T-helper 2 cell treated with Interferon-gamma antibody and Interleukin-4, amounts not matched to agents 100 ng/mL and 5 ng/mL, for 36 hours (primary cell): Measurements from ENCODE around the gene ME2. TPM values are rescaled to one million over a fixed set of nuclear protein-coding genes. Genes with fewer than 3 reads are reported as not detected.
"Not testable (repeated sequence)": the region's sequence is repeated elsewhere in the genome, so short reads cannot be mapped to it uniquely, and the experiment has no call there.

Experiments used
- intact Hi-C: fragments of 100-400 bp; cut with micrococcal nuclease; formaldehyde crosslinking; loops from one replicate; pipeline ENCODE4 v1.15.1; 2023
- total RNA-seq: library from RNA; stranded (reverse); gene quantifications from 2 replicates; pipeline ENCODE4 v1.2.3, GENCODE V29; 2022

ME2 gene
- total RNA-seq, 1 donor from 2014 or later: 94.4 TPM

DNA sequence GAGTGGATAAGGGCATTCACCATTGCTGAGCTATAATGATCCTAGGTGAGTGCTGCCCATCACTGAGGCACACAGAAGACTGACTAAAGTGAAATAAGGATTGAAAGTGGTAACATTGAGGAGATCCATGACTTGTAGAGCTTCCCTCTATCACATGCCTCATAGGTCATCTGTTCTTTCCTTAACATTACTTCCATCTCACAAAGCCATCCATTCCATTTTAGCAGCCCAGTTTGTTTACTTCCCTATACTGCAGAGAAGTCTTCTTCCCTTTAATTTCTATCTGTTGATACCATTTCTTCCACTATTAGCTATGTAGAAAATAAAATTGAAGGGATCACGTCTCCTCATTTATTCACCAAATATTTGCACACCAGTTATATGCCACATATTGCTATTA is 32.1 kb downstream of the ME2 start:
- intact Hi-C loops: no loop called here

DNA sequence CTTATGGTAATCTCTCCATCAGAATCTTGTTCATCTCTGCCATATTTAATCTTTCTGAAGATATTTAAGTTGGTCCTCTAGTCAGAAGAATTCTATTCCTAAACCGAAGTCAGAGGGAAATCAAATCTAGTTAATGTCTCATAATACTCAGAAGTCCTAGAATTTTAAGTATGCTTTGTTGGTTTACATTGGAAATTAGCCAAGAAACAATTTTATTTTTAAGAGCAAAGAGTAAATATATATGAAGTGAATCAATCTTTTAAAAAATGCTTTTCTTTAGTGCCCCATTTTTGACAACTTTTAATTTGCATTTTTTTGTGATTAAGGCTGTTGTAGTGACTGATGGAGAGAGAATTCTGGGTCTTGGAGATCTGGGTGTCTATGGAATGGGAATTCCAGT is 38.1 kb downstream of the ME2 start:
- intact Hi-C loops: loop anchor here (5.0 kb wide), 1 partner anchor 40 kb away; the partner anchor contains the start of gene ME2

DNA sequence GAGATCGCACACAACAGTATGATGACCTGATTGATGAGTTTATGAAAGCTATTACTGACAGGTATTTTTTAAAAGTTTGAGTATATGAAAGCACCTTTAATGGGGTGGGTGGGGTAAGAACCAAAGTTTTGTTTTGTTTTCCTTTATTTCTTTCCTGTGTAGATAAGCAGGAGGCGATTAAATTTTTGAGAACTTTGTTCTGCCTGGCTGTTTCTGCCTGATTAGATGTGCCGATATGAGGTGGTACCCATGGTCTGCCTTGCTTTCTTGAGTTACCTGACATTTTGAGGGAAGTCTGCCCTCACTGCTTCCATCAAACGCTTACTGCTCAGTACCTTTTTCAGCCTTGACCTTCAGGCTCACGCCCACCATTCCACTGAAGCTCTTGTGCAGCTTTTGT is 39.2 kb downstream of the ME2 start:
- intact Hi-C loops: loop anchor here (5.0 kb wide), 1 partner anchor 41 kb away; the partner anchor contains the start of gene ME2

DNA sequence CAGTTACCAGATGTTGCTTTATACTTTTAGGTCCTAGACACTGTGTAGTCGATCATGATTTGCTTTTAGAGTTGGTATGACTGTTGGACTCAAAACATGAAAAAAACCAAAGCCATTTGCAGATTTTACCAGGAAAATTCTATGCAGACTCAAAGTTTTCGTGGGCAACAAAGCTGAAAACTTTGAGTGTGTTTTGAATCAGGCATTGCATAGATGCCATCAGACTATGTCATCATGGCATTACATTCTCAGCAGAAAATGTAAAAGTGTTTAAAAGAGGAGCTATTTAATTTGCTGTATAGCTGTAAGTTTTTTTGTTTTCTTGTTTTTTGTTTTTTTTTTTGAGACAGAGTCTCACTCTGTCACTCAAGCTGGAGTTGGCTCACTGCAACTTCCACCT is 45.5 kb downstream of the ME2 start:
- intact Hi-C loops: no loop called here

DNA sequence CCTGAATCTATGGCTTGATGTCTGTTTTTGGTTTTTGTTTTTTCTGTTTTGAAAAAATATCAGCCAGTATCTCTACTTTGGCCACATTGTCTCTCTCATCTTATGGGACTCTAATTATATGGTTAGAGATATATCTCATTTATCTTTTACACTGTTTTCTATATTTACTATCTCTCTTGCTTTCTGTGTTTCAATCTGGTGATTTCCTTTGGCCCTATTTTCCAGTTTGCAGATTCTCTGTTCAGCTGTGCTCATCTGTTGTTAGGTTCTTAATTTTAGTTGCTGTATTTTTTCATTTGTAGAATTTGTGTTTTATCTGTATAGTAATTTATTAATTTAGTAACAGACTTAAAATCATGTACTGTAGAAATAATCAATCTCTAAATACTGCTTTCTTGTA is 47.6 kb downstream of the ME2 start:
- intact Hi-C loops: no loop called here

DNA sequence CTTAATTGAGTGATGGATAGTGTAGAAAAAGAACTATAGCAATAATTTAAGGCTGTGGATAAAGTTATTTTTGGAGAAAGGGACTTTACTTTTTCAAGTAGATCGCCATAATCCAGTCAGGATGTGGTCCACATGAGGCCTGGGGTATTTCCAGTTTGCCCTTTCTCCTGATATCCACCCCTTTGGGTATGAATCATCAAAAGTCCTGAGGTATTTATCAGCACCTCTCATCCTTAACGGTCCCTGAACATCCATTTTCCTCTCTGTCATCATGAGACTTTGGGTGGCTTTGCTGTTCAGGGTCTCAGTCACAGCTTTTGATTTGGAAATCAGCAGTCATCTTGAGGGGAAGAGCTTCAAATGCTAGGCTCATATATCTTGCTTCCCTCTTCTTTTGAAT is 49.6 kb downstream of the ME2 start:
- intact Hi-C loops: no loop called here

GRCh38 chr18:50933684-50934083 is 54.8 kb downstream of the ME2 start:
- intact Hi-C loops: no loop called here

DNA sequence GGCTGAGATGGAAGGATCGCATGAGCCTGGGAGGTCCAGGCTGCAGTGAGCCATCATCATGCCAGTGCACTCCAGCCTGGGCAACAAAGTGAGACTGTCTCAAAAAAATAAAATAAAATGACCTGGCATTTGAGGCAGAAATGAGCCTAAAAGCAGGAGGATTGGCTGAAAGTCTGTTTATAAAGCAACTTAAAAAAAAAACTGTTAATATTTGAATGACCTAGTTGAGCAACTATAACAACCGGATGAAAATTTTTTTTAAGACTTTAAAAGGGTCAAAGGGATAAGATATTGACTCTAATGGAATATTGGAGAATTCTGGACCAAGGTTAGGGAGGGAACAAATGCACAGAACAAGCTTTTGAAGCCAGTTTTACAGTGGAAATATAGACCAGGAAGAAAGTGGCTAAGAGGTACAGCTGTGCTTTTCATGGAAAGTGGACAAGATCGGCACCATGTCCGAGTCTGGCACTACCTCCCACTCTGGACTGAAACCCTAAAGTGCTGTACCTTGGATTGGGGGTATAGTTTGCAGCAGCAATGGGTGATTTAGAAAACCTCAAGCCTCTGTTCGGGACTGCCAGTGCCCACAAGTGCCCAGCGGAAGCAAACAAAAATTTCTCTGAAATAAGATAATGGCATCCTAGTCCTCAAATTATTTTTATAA is 55.8 kb downstream of the ME2 start:
- intact Hi-C loops: no loop called here

GRCh38 chr18:50935493-50936191 is 56.7 kb downstream of the ME2 start:
- intact Hi-C loops: no loop called here

GRCh38 chr18:50937183-50937582 is 58.3 kb downstream of the ME2 start:
- intact Hi-C loops: no loop called here

- intact Hi-C loops: no loop called here
Measured at GRCh38 chr18:50938912-50939311, 60.0 kb downstream of the ME2 start.

- intact Hi-C loops: no loop called here
Measured at GRCh38 chr18:50944245-50944932, 65.5 kb downstream of the ME2 start.

GRCh38 chr18:50945918-50946317 is 67.0 kb downstream of the ME2 start:
- intact Hi-C loops: not testable (repeated sequence)

DNA sequence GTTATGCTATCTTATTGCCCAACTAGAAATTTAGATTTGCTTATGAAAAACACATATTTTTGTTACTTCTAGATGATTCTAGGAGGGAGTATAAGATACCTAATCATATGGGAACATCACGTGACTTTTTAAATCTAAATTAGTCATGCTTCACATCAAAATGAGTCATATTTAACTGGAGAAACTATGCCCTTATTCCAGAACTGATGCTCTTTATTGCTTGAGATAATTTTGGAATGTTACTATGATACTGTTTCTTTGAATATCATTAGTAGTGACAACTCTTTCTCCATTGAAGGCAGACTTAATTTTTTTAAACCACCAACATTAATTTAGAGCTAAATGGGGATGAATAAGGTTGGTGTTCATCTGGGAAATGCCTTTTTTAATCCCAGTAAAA is 69.0 kb downstream of the ME2 start:
- intact Hi-C loops: no loop called here

- intact Hi-C loops: no loop called here
Measured at GRCh38 chr18:50949185-50949584, 70.3 kb downstream of the ME2 start.

DNA sequence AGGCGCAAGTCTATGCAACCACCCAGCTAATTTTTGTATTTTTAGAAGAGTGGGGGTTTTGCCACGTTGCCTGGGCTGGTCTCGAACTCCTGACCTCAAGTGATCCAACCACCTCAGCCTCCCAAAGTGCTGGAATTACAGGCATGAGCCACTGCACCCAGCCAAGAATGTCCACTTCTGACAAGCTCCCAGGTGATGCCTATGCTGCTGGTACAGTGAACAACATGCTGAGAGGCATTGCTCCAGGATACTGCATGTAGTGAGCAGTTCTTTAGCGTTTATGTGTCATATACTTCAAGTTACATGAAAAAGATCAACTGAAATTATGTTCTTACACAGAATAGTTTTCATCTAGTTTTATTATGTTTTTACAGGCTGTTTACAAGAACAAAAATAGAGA is 71.7 kb downstream of the ME2 start:
- intact Hi-C loops: no loop called here

DNA sequence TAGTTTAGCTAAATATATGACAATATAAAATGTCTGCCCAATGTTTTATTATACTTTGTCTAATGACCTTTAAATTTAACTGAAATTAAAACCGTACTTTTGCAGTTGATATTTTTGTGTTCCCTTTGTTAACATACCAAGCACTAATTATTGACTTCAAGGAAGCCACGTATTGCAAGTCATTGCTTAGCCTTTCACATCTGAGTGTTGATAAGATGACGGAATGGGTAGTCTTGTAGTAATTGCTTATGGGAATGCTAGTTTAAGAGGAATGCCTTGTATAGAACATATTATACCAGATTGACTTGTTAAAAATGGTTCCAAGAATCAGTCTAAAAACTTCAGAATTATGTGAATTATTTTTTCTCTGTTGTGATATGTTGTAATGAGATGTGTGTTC is 74.9 kb downstream of the ME2 start:
- intact Hi-C loops: no loop called here

- intact Hi-C loops: no loop called here
Measured at GRCh38 chr18:50955253-50955652, 76.3 kb downstream of the ME2 start.

- intact Hi-C loops: no loop called here
Measured at GRCh38 chr18:50956116-50956515, 77.2 kb downstream of the ME2 start.

GRCh38 chr18:50961974-50962373 is 83.1 kb downstream of the ME2 start:
- intact Hi-C loops: loop anchor here (10.0 kb wide), 1 partner anchor 137 kb away; the partner anchor contains the start of gene MRO

DNA sequence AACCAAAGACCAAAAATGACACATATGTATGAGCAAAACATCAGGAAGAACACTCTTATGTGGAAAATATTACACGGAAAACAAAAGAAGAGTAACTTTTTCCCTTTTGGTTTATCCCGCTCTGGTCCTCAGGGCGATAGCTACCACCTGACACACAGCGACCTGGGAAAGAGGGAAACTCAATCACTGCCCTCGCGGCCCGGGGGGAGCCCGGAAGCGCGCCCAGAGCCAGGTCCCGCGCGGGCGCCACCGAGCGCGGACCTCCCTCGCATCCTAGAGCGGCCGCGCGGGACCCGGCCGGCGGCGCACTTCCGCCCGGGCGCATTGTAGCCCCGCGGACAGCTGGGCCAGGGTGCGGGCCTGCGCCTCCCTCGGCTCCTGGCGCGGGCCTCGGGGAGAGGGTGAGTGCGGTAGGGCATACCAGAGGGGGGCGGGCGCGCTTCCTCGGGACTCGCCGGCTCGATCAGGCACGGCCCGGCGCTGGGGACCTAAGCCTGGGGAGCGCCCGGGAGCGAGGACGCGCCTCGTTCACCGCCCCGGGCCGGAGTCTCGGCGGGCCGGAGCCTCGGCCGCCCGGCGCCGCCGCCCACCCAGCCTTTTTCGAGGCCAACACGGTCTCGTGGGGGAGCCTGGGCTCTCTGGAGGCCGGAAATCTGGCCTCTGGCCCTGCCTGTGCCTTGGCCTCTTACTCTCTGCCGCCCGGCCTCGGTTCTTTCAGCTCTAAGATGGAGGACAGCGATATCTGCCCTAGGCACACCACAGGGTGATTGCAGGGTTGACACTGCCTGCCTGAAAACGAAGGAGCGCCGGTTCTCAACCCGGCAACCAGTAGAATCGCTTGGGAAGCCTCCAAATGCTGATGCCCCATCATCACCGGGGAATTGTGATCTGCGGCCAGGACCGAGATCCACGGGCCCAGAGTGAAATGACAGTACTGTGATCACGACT is 89.1 kb downstream of the ME2 start, which contains the start of gene ELAC1:
Gene ELAC1 (plus strand): TSS at position 327 of the 948 bp plus-strand sequence. CDS start 6,365 bp downstream, outside the sequence.
- intact Hi-C loops: loop anchor here (1.0 to 10.0 kb wide), 5 partner anchors 62 to 229 kb away; partner anchors contain the start of genes MEX3C, MRO and SMAD4
